ENCODE results near the gene ADORA1.

DNA sequence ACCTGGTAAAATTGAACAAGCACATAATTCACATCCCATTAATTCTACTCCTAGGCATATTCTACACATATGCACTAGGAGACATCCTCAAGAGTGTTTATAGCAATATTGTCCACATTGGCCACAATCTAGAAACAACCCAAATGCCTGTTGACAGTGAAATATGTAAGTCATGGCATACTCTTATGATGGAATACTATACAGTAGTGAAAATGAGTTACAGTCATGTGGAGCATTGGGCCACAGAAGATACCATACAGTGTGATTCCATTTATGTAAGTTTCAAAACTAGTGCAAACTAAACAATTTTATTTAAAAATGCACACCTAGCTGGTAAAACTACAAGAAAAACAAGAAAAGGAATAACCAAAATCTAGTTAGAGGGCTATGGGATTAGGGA lies 82.8 kb downstream of the ADORA1 start:
- TF ChIP-seq, protein P1, sequence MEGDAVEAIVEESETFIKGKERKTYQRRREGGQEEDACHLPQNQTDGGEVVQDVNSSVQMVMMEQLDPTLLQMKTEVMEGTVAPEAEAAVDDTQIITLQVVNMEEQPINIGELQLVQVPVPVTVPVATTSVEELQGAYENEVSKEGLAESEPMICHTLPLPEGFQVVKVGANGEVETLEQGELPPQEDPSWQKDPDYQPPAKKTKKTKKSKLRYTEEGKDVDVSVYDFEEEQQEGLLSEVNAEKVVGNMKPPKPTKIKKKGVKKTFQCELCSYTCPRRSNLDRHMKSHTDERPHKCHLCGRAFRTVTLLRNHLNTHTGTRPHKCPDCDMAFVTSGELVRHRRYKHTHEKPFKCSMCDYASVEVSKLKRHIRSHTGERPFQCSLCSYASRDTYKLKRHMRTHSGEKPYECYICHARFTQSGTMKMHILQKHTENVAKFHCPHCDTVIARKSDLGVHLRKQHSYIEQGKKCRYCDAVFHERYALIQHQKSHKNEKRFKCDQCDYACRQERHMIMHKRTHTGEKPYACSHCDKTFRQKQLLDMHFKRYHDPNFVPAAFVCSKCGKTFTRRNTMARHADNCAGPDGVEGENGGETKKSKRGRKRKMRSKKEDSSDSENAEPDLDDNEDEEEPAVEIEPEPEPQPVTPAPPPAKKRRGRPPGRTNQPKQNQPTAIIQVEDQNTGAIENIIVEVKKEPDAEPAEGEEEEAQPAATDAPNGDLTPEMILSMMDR (tag by site-specific recombination; IDR thresholded peaks at IDR 0.05), result no peak
- TF ChIP-seq, protein P2, sequence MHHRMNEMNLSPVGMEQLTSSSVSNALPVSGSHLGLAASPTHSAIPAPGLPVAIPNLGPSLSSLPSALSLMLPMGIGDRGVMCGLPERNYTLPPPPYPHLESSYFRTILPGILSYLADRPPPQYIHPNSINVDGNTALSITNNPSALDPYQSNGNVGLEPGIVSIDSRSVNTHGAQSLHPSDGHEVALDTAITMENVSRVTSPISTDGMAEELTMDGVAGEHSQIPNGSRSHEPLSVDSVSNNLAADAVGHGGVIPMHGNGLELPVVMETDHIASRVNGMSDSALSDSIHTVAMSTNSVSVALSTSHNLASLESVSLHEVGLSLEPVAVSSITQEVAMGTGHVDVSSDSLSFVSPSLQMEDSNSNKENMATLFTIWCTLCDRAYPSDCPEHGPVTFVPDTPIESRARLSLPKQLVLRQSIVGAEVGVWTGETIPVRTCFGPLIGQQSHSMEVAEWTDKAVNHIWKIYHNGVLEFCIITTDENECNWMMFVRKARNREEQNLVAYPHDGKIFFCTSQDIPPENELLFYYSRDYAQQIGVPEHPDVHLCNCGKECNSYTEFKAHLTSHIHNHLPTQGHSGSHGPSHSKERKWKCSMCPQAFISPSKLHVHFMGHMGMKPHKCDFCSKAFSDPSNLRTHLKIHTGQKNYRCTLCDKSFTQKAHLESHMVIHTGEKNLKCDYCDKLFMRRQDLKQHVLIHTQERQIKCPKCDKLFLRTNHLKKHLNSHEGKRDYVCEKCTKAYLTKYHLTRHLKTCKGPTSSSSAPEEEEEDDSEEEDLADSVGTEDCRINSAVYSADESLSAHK (tag by site-specific recombination; IDR thresholded peaks at IDR 0.05), result no peak
- TF ChIP-seq, protein P3, sequence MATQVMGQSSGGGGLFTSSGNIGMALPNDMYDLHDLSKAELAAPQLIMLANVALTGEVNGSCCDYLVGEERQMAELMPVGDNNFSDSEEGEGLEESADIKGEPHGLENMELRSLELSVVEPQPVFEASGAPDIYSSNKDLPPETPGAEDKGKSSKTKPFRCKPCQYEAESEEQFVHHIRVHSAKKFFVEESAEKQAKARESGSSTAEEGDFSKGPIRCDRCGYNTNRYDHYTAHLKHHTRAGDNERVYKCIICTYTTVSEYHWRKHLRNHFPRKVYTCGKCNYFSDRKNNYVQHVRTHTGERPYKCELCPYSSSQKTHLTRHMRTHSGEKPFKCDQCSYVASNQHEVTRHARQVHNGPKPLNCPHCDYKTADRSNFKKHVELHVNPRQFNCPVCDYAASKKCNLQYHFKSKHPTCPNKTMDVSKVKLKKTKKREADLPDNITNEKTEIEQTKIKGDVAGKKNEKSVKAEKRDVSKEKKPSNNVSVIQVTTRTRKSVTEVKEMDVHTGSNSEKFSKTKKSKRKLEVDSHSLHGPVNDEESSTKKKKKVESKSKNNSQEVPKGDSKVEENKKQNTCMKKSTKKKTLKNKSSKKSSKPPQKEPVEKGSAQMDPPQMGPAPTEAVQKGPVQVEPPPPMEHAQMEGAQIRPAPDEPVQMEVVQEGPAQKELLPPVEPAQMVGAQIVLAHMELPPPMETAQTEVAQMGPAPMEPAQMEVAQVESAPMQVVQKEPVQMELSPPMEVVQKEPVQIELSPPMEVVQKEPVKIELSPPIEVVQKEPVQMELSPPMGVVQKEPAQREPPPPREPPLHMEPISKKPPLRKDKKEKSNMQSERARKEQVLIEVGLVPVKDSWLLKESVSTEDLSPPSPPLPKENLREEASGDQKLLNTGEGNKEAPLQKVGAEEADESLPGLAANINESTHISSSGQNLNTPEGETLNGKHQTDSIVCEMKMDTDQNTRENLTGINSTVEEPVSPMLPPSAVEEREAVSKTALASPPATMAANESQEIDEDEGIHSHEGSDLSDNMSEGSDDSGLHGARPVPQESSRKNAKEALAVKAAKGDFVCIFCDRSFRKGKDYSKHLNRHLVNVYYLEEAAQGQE (tag by site-specific recombination; IDR thresholded peaks at IDR 0.05), result no peak
- TF ChIP-seq ZNF530 (tag by site-specific recombination; IDR thresholded peaks at IDR 0.05; ENCODE audit: low read depth) (no peak), YY1 (tag by site-specific recombination; IDR thresholded peaks at IDR 0.05) (no peak)
- TF ChIP-seq, protein P4, sequence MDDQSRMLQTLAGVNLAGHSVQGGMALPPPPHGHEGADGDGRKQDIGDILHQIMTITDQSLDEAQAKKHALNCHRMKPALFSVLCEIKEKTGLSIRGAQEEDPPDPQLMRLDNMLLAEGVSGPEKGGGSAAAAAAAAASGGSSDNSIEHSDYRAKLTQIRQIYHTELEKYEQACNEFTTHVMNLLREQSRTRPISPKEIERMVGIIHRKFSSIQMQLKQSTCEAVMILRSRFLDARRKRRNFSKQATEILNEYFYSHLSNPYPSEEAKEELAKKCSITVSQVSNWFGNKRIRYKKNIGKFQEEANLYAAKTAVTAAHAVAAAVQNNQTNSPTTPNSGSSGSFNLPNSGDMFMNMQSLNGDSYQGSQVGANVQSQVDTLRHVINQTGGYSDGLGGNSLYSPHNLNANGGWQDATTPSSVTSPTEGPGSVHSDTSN (CRISPR knock-in tag; IDR thresholded peaks at IDR 0.05), result no peak

All from HEK293 (cell line).